Upper lobe of right lung (tissue), 1 donor: ENCODE results near the gene FARP2. TPM values are rescaled to one million over a fixed set of nuclear protein-coding genes. Genes with fewer than 3 reads are reported as not detected.

Experiments
- ATAC-seq: fragments of 200-7000 bp; cut with Tn5 transposase; one replicate; pipeline ENCODE4 v1.9.1; 2020; ENCODE audit warnings: mild to moderate bottlenecking, moderate library complexity
- DNase-seq: peaks from one replicate; pipeline ENCODE4 v3.0.0-alpha.2; 2020
- H3K27ac ChIP-seq: fragments of 200-600 bp; one replicate; pipeline ENCODE4 v1.8.0; 2022
- H3K27me3 ChIP-seq: fragments of 200-600 bp; one replicate; pipeline ENCODE4 v1.8.0; 2022; ENCODE audit warnings: mild to moderate bottlenecking
- H3K36me3 ChIP-seq: fragments of 200-600 bp; one replicate; pipeline ENCODE4 v1.8.0; 2022
- H3K4me1 ChIP-seq: fragments of 200-600 bp; one replicate; pipeline ENCODE4 v1.8.0; 2022
- H3K4me3 ChIP-seq: fragments of 200-600 bp; one replicate; pipeline ENCODE4 v1.8.0; 2022; ENCODE audit warnings: mild to moderate bottlenecking
- H3K9me3 ChIP-seq: fragments of 200-600 bp; one replicate; pipeline ENCODE4 v1.8.0; 2022
- intact Hi-C: fragments of 100-400 bp; cut with DNase I; formaldehyde crosslinking; loops from one replicate; pipeline ENCODE4 v1.11.0; 2022
- total RNA-seq: library from RNA; stranded (reverse); fragmentation: NEBNext Ultra II Directional; extraction: Animal tissue kit (Norgen Biotek cat#: 25700); gene quantifications from one replicate; pipeline ENCODE4 v1.2.1, GENCODE V29; 2021
- TF ChIP-seq, protein P1 (sequence below): fragments of 200-600 bp; IDR thresholded peaks from one replicate; pipeline ENCODE4 v1.8.0; 2022; ENCODE audit warnings: antibody characterized with exemption
- donor health status: DM: no; HTN: yes; CAD: no; lungs with severe emphysema.

Gene FARP2
- total RNA-seq, 1 donor from 2014 or later = 48.6 TPM

DNA sequence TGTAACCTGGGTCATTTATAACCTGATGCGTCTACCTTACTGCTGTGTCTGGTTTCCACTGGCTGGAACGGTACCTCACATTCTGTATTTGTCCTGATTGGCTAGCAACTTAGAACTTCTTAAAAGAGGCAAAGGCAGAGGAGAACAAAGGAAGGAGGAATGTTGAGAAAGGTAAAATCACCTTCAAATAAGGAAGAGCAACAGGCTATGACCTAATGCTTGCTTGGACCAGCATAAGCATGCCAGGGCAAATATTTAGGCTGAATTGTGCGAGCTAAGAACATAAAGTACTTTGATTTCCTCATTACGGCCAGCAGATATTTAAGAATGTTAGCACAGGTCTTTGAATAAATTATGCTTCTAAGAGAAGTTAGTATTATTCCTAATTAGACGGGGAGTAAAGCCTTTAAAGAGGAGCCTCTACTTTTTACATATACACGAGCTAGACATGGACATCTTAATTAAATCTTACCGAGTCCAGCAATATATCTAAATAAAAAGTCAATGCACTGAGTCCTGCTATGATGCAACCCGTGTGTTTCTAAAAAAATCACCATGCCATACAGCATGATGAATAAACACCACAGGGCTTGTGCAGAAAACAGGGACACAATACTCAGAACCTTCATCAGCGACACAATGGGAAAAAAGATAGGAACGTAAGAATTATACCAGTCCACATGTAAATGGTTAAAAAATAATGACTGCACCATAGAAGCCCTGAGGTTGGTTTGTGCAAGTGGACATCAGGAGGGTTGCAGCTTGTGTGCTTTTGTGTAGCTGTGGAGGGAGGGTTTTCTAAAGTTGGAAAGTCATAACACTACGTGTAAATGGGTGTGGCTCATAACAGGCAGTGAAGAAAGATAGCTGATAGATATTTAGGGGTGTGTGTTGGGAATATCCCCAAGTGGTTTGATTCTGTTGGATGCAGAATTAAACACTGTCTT lies 26.1 kb upstream of the FARP2 start:
- intact Hi-C loops = no loop called here
- ATAC-seq (no peak), DNase-seq (no peak)
- Histone ChIP-seq H3K4me1 (peaks cover 2% of the 10 kb centered on the region), H3K9me3 (no peaks in the 10 kb centered on the region), H3K4me3 (no peak overlapping the region), H3K27me3 (no peaks in the 10 kb centered on the region), H3K36me3 (peaks cover 60% of the 10 kb centered on the region), H3K27ac (no peak overlapping the region)
- TF ChIP-seq, protein P1, sequence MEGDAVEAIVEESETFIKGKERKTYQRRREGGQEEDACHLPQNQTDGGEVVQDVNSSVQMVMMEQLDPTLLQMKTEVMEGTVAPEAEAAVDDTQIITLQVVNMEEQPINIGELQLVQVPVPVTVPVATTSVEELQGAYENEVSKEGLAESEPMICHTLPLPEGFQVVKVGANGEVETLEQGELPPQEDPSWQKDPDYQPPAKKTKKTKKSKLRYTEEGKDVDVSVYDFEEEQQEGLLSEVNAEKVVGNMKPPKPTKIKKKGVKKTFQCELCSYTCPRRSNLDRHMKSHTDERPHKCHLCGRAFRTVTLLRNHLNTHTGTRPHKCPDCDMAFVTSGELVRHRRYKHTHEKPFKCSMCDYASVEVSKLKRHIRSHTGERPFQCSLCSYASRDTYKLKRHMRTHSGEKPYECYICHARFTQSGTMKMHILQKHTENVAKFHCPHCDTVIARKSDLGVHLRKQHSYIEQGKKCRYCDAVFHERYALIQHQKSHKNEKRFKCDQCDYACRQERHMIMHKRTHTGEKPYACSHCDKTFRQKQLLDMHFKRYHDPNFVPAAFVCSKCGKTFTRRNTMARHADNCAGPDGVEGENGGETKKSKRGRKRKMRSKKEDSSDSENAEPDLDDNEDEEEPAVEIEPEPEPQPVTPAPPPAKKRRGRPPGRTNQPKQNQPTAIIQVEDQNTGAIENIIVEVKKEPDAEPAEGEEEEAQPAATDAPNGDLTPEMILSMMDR = no peak

DNA sequence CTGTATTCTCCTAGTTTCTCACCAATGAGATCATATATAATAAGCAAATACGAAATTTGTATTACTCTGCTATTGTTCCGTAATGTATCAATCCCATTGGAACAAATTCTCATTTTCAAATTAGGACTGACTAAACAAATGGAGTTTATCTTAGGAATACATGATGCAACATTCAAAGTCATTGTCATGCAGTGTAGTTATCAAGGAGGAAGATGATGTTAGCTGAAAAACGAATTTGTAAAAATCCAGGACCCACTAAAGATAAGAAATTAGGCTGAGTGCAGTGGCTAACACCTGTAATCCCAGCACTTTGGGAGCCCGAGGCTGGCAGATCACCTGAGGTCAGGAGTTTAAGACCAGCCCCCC lies 25.5 kb upstream of the FARP2 start:
- H3K27ac ChIP-seq = no peak overlapping the region
- H3K27me3 ChIP-seq = no peaks in the 10 kb centered on the region
- intact Hi-C loops = no loop called here
- no peak for DNase-seq
- no peak overlapping the region for H3K4me3 ChIP-seq
- peaks cover 60% of the 10 kb centered on the region for H3K36me3 ChIP-seq
- H3K9me3 ChIP-seq = no peaks in the 10 kb centered on the region
- H3K4me1 ChIP-seq = no peaks in the 10 kb centered on the region
- TF ChIP-seq, protein P1 = no peak
- ATAC-seq = no peak

DNA sequence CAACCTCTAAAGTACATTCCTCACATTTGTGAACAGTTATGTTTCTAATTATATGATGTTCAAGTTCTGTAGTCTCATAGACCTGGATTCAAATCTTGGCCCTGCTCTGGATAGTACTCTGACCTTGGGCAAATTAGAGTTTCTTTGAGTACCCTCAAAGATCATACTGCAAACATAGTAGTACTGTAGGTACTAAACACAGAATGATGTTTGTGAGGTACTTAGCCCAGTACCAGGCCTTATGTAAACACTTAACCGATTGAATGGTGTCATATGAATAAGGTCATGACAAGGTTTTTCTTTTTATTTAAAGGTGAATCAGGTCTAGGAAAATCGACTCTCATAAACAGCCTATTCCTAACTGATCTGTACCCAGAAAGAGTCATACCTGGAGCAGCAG lies 21.3 kb upstream of the FARP2 start:
- Histone ChIP-seq H3K4me1 (peaks cover 7% of the 10 kb centered on the region), H3K27me3 (no peaks in the 10 kb centered on the region), H3K4me3 (no peak overlapping the region), H3K36me3 (peaks cover 71% of the 10 kb centered on the region), H3K9me3 (no peaks in the 10 kb centered on the region), H3K27ac (no peak overlapping the region)
- intact Hi-C loops = no loop called here
- DNase-seq (no peak), ATAC-seq (peak; percentile 76)
- TF ChIP-seq, protein P1 = no peak

DNA sequence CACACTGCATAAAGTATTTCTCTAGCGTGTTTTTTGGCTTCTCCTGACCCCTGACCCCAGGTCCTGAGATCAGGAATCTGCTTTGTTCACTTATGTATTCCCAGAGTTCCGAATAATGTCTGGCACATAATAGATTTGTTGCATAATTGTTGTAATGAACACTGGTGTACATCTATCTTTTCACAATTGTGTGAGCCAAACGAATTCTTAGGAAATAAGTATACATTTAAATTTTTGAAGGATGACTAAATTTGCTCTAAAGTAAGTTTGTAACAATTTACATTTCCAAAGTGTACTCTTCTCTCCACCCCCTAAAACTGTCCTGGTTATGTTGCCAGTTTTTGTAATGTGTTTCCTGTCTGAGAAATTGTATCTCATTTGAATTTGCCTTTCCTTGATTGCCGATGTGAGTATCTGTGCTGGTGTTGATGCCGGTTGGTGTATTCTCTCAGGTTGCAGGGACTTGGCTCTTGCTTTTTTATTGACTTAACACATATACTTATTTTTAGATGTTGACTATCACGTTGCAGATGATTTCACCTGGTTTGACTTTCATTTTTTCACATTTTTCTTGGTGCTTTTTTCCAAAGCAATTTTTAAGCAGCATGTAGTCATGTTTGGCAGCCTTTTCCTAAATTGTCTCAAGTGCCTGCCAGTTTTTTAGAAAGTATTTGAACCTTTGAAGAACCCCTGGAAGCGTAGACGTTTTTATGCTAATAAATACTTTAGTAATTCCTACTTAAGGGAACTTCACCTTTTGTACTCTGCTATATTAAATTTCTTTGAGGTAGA lies 16.1 kb upstream of the FARP2 start:
- H3K4me3 ChIP-seq = no peak overlapping the region
- peak; percentile 28 for ATAC-seq
- no peak for DNase-seq
- no peaks in the 10 kb centered on the region for H3K27me3 ChIP-seq
- peaks cover 94% of the 10 kb centered on the region for H3K36me3 ChIP-seq
- H3K27ac ChIP-seq = no peak overlapping the region
- intact Hi-C loops = no loop called here
- peaks cover 19% of the 10 kb centered on the region for H3K4me1 ChIP-seq
- H3K9me3 ChIP-seq = no peaks in the 10 kb centered on the region
- TF ChIP-seq, protein P1 = no peak

DNA sequence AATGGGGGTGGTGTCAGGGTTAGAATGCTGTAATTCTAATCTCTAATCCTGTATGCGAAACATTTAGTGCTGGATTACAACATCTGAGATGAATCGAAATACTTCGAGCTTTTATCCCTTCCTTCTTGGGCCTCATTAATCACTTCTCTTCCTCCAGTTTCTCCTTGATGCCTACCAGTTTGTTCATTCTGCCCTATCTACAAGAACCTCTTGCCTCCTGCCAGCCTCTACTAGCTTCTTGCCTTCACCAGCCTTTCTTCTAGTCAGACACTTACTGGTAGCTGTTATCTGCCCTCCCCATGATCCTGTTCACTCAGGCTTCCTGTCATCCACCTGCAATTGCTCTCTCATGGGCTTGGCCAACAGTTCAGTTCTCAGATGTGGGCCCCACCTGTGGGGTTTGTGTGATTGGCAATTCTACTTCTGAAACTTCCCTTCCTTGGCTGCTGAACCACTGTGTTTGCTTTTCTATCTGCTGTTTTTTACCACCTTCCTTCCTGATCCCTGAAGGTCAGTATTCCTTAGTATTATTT lies 15.4 kb upstream of the FARP2 start:
- Histone ChIP-seq H3K36me3 (peaks cover 94% of the 10 kb centered on the region), H3K9me3 (no peaks in the 10 kb centered on the region), H3K27me3 (no peaks in the 10 kb centered on the region), H3K4me1 (peaks cover 19% of the 10 kb centered on the region), H3K27ac (peak overlapping the region; percentile 55), H3K4me3 (no peak overlapping the region)
- TF ChIP-seq, protein P1 = no peak
- ATAC-seq (peak; percentile 15), DNase-seq (no peak)
- intact Hi-C loops = no loop called here
